Stimulated activated CD8-positive, alpha-beta memory T cell treated with anti-CD3 and anti-CD28 coated beads, Interleukin-15, amount 100 ng/mL, for 4 hours (primary cell): ENCODE results near the gene AIF1L.

Experiments
- DNase-seq, 2 donors: peaks; one replicate each; pipeline ENCODE4 v3.0.0-alpha.2; 2020; ENCODE audit warnings: low read depth in 2 of 2

The AIF1L gene

GRCh38 chr9:131167146-131167692 lies 70.9 kb downstream of the AIF1L start:
- DNase-seq, result no peak

- no peak for DNase-seq
Observed at GRCh38 chr9:131167936-131168335, 71.6 kb downstream of the AIF1L start.

- no peak for DNase-seq
Observed at GRCh38 chr9:131169563-131170240, 73.4 kb downstream of the AIF1L start.
